Measurements from ENCODE around the gene MYADM. TPM values are rescaled to one million over a fixed set of nuclear protein-coding genes. Genes with fewer than 3 reads are reported as not detected.
A peak's percentile ranks its signal among the peaks of the same experiment; 100 is the strongest.

The MYADM gene
- total and polyA plus RNA-seq, 2 experiments from 2014 or later: 42.1 to 211 TPM

DNA sequence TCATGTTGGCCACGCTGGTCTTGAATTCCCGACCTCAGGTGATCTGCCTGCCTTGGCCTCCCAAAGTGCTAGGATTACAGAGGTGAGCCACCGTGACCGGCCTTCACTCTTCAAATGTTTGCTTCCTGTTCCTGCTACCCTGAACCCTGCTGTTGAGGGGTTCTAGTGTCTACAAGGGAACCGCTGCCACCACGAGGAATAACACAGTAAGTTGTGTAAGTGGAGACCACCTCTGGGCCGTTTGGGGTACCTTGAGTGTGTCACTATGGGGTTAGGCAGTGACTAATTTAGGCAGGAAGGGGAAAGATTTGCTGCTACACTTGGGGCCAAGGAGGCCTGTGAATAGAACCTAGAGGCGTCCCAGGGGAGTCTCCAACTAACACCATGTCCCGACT, 2.2 kb upstream of the MYADM start:
- Histone ChIP-seq H3K4me1 (ENCODE audit: insufficient read depth) (peaks cover 31% of the 10 kb centered on the region), H3K27ac (peak overlapping the region; percentile 98), H3K36me3 (replicated peaks; ENCODE audit: insufficient read depth, low read depth) (no peaks in the 10 kb centered on the region), H2AFZ (peak overlapping the region; percentile 38), H3K27me3 (no peaks in the 10 kb centered on the region), H3K9me3 (ENCODE audit: low read depth) (no peaks in the 10 kb centered on the region), H3K4me2 (peak overlapping the region; percentile 84), H4K20me1 (ENCODE audit: insufficient read depth, poor library complexity, severe bottlenecking) (no peaks in the 10 kb centered on the region), H3K9me2 (replicated peaks; ENCODE audit: insufficient read depth) (no peaks in the 10 kb centered on the region), H3K79me2 (peaks cover 13% of the 10 kb centered on the region), H3K4me3 (no peak overlapping the region)
- 69% methylated on average over 9 of the region's 9 CpGs for WGBS (ENCODE audit: low lambda C conversion rate, missing lambda C conversion rate)
- TF ChIP-seq EZH2phosphoT487 (IDR thresholded peaks at IDR 0.05; ENCODE audit: low read depth, severe bottlenecking, unreplicated experiment) (no peak), EZH2 (IDR thresholded peaks at IDR 0.05; ENCODE audit: borderline replicate concordance) (no peak)
- TF ChIP-seq, protein P1, sequence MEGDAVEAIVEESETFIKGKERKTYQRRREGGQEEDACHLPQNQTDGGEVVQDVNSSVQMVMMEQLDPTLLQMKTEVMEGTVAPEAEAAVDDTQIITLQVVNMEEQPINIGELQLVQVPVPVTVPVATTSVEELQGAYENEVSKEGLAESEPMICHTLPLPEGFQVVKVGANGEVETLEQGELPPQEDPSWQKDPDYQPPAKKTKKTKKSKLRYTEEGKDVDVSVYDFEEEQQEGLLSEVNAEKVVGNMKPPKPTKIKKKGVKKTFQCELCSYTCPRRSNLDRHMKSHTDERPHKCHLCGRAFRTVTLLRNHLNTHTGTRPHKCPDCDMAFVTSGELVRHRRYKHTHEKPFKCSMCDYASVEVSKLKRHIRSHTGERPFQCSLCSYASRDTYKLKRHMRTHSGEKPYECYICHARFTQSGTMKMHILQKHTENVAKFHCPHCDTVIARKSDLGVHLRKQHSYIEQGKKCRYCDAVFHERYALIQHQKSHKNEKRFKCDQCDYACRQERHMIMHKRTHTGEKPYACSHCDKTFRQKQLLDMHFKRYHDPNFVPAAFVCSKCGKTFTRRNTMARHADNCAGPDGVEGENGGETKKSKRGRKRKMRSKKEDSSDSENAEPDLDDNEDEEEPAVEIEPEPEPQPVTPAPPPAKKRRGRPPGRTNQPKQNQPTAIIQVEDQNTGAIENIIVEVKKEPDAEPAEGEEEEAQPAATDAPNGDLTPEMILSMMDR (IDR thresholded peaks at IDR 0.05; ENCODE audit: poor library complexity): no peak
- DNase-seq (ENCODE audit: low spot score): no peak

DNA sequence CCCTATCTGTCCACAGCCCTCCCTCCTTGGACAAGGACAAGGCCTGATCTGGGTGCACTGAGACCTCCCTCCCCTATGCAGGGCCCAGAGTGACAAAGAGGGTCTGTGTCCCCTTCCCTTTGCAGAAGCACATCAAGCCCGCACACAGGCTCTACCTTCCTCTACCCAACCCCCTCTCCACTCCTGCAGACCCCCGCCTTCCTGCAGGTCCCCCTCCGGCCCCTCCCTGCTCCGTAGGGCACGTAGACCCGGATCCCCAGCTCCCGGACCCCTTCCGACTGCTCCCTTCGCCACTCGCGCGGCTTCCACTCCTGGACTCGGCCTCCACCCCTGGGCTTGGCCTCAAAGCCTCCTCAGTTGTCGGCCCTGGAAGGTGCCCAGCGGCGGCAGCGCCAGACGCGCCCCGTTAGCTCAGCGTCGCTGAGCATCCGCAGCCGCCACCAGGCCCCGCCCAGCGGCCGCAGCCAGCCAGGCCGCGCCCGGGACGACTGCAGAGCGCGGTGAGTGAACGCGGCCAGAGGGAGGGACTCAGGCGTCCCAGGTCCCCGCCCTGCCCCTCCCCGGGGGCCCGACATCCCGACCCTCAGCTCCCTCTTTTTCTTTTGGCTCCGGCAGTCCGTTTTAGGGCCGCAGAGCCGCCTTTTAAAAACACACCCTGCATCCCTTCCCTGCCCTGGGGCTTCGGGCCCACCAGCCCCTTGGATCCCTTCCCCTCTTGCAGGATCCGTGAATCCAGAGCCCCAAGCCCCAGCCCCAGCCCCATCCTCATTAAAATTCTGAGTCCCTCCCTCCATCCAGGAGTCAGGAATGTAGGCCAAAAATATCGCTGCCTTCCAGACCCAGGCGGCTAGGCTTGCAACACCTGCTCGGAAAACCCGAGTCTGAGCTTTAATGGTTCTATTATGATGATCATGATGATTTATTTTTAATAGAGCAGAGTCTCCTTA, 1.5 kb upstream of the MYADM start:
- peak overlapping the region; percentile 24 for H3K4me3 ChIP-seq
- TF ChIP-seq EZH2 (IDR thresholded peaks at IDR 0.05; ENCODE audit: borderline replicate concordance) (no peak), EZH2phosphoT487 (IDR thresholded peaks at IDR 0.05; ENCODE audit: low read depth, severe bottlenecking, unreplicated experiment) (no peak)
- TF ChIP-seq, protein P1 (IDR thresholded peaks at IDR 0.05; ENCODE audit: poor library complexity): no peak
- H4K20me1 ChIP-seq (ENCODE audit: insufficient read depth, poor library complexity, severe bottlenecking): no peaks in the 10 kb centered on the region
- peaks cover 31% of the 10 kb centered on the region for H3K4me1 ChIP-seq (ENCODE audit: insufficient read depth)
- H3K27ac ChIP-seq: peak overlapping the region; percentile 98
- H3K9me2 ChIP-seq (replicated peaks; ENCODE audit: insufficient read depth): no peaks in the 10 kb centered on the region
- peaks cover 19% of the 10 kb centered on the region for H3K79me2 ChIP-seq
- 7% methylated on average over 27 of the region's 50 CpGs for WGBS (ENCODE audit: low lambda C conversion rate, missing lambda C conversion rate)
- peak; percentile 91 for DNase-seq (ENCODE audit: low spot score)
- no peaks in the 10 kb centered on the region for H3K36me3 ChIP-seq (replicated peaks; ENCODE audit: insufficient read depth, low read depth)
- peak overlapping the region; percentile 38 for H2AFZ ChIP-seq
- no peaks in the 10 kb centered on the region for H3K9me3 ChIP-seq (ENCODE audit: low read depth)
- H3K4me2 ChIP-seq: peak overlapping the region; percentile 84
- H3K27me3 ChIP-seq: no peaks in the 10 kb centered on the region

DNA sequence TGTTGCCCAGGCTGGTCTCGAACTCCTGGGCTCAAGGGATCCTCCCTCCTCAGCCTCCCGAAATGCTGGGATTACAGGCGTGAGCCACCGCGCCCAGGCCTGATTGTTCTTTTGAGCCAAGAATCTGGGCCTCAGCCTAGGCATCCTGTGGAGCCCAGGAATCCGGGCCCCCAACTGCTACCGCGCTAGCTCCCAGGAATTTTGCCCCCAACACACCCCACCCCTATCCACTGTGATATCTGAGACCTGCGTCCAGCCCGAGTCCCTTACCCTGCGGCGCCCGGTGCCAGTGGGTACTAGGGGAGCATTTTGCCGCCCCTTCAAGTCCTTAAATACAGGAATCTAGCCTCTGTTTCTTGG, 838 bp upstream of the MYADM start:
- Histone ChIP-seq H3K4me2 (peak overlapping the region; percentile 84), H3K4me3 (peak overlapping the region; percentile 24), H3K27me3 (no peaks in the 10 kb centered on the region), H4K20me1 (ENCODE audit: insufficient read depth, poor library complexity, severe bottlenecking) (peaks cover 1% of the 10 kb centered on the region), H3K9me2 (replicated peaks; ENCODE audit: insufficient read depth) (no peaks in the 10 kb centered on the region), H2AFZ (peak overlapping the region; percentile 28), H3K36me3 (replicated peaks; ENCODE audit: insufficient read depth, low read depth) (no peaks in the 10 kb centered on the region), H3K4me1 (ENCODE audit: insufficient read depth) (peaks cover 31% of the 10 kb centered on the region), H3K9me3 (ENCODE audit: low read depth) (no peaks in the 10 kb centered on the region), H3K79me2 (peaks cover 26% of the 10 kb centered on the region), H3K27ac (peak overlapping the region; percentile 98)
- peak; percentile 29 for DNase-seq (ENCODE audit: low spot score)
- WGBS (ENCODE audit: low lambda C conversion rate, missing lambda C conversion rate): 37% methylated on average over 14 of the region's 14 CpGs
- no peak for TF ChIP-seq EZH2phosphoT487 (IDR thresholded peaks at IDR 0.05; ENCODE audit: low read depth, severe bottlenecking, unreplicated experiment)
- TF ChIP-seq EZH2 (IDR thresholded peaks at IDR 0.05; ENCODE audit: borderline replicate concordance): no peak
- TF ChIP-seq, protein P1 (IDR thresholded peaks at IDR 0.05; ENCODE audit: poor library complexity): no peak

Measured in hepatocyte (in vitro differentiated cells).